GM12878 (cell line): ENCODE data around the gene CPSF3.

Source experiments
- CTCF ChIP-seq, 3 experiments: IDR thresholded peaks in 2 of 3; conservative IDR thresholded peaks in 1 of 3; 2 replicates each; pipeline ENCODE4 v1.5.1; 2011; ENCODE audit warnings: low read depth in 3 of 3, low read length in 3 of 3, mild to moderate bottlenecking in 3 of 3, control low read depth in 2 of 3, moderate library complexity in 2 of 3, inconsistent platforms in 1 of 3, mixed read lengths in 1 of 3; ENCODE audit not compliant: control insufficient read depth in 2 of 3, insufficient read depth in 1 of 3; ENCODE audit errors: extremely low read depth in 1 of 3
- HDAC6 ChIP-seq: fragments of 200-600 bp; sonication (generic); IDR thresholded peaks from one replicate; pipeline ENCODE4 v1.8.0; 2017; ENCODE audit warnings: antibody characterized with exemption; ENCODE audit not compliant: unreplicated experiment
- MXI1 ChIP-seq: fragments of 150-350 bp; IDR thresholded peaks from 2 replicates; pipeline ENCODE4 v1.6.1; 2011; ENCODE audit warnings: low read depth, mild to moderate bottlenecking, inconsistent platforms, low read length, improper control_type of control experiment
- NR2C1 ChIP-seq: fragments of 450-650 bp; IDR thresholded peaks from 2 replicates; pipeline ENCODE4 v1.6.1; 2017; ENCODE audit warnings: antibody characterized with exemption, mild to moderate bottlenecking, moderate library complexity
- POLR2A ChIP-seq: IDR thresholded peaks from 2 replicates; pipeline ENCODE4 v1.6.1; 2011; ENCODE audit warnings: low read depth, mild to moderate bottlenecking, low read length
- POLR2AphosphoS2 ChIP-seq: IDR thresholded peaks from 2 replicates; pipeline ENCODE4 v1.6.1; 2011; ENCODE audit warnings: low read depth, mild to moderate bottlenecking, low read length, improper control_type of control experiment, moderate library complexity
- SMAD5 ChIP-seq: IDR thresholded peaks from 2 replicates; pipeline ENCODE4 v1.6.1; 2016; ENCODE audit warnings: antibody characterized with exemption, low read depth
- TAF1 ChIP-seq: IDR thresholded peaks from 2 replicates; pipeline ENCODE4 v1.6.1; 2011; ENCODE audit warnings: mild to moderate bottlenecking, low read depth, low read length, borderline replicate concordance
- TF ChIP-seq, protein P1 (sequence below): fragments of 450-650 bp; formaldehyde crosslinking; IDR thresholded peaks from 2 replicates; pipeline ENCODE4 v1.4.0; 2020; ENCODE audit warnings: mild to moderate bottlenecking, moderate library complexity
- TF ChIP-seq, protein P2 (sequence below): IDR thresholded peaks from 2 replicates; pipeline ENCODE4 v1.6.1; 2011; ENCODE audit warnings: low read depth, mild to moderate bottlenecking, low read length, moderate library complexity, borderline replicate concordance; ENCODE audit errors: extremely low read depth
- TF ChIP-seq, protein P3 (sequence below): fragments of 450-650 bp; IDR thresholded peaks from 2 replicates; pipeline ENCODE4 v1.6.1; 2017; ENCODE audit warnings: mild to moderate bottlenecking, moderate library complexity
- TF ChIP-seq, protein P4 (sequence below): fragments of 450-650 bp; IDR thresholded peaks from 2 replicates; pipeline ENCODE4 v1.6.1; 2017; ENCODE audit warnings: mild to moderate bottlenecking

- TF ChIP-seq, protein P1, sequence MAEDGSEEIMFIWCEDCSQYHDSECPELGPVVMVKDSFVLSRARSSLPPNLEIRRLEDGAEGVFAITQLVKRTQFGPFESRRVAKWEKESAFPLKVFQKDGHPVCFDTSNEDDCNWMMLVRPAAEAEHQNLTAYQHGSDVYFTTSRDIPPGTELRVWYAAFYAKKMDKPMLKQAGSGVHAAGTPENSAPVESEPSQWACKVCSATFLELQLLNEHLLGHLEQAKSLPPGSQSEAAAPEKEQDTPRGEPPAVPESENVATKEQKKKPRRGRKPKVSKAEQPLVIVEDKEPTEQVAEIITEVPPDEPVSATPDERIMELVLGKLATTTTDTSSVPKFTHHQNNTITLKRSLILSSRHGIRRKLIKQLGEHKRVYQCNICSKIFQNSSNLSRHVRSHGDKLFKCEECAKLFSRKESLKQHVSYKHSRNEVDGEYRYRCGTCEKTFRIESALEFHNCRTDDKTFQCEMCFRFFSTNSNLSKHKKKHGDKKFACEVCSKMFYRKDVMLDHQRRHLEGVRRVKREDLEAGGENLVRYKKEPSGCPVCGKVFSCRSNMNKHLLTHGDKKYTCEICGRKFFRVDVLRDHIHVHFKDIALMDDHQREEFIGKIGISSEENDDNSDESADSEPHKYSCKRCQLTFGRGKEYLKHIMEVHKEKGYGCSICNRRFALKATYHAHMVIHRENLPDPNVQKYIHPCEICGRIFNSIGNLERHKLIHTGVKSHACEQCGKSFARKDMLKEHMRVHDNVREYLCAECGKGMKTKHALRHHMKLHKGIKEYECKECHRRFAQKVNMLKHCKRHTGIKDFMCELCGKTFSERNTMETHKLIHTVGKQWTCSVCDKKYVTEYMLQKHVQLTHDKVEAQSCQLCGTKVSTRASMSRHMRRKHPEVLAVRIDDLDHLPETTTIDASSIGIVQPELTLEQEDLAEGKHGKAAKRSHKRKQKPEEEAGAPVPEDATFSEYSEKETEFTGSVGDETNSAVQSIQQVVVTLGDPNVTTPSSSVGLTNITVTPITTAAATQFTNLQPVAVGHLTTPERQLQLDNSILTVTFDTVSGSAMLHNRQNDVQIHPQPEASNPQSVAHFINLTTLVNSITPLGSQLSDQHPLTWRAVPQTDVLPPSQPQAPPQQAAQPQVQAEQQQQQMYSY (CRISPR knock-in tag), result no peak
- no peak for TF ChIP-seq SMAD5
- no peak for TF ChIP-seq MXI1
- TF ChIP-seq, protein P2, sequence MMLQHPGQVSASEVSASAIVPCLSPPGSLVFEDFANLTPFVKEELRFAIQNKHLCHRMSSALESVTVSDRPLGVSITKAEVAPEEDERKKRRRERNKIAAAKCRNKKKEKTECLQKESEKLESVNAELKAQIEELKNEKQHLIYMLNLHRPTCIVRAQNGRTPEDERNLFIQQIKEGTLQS, result no peak
- TF ChIP-seq, protein P3, sequence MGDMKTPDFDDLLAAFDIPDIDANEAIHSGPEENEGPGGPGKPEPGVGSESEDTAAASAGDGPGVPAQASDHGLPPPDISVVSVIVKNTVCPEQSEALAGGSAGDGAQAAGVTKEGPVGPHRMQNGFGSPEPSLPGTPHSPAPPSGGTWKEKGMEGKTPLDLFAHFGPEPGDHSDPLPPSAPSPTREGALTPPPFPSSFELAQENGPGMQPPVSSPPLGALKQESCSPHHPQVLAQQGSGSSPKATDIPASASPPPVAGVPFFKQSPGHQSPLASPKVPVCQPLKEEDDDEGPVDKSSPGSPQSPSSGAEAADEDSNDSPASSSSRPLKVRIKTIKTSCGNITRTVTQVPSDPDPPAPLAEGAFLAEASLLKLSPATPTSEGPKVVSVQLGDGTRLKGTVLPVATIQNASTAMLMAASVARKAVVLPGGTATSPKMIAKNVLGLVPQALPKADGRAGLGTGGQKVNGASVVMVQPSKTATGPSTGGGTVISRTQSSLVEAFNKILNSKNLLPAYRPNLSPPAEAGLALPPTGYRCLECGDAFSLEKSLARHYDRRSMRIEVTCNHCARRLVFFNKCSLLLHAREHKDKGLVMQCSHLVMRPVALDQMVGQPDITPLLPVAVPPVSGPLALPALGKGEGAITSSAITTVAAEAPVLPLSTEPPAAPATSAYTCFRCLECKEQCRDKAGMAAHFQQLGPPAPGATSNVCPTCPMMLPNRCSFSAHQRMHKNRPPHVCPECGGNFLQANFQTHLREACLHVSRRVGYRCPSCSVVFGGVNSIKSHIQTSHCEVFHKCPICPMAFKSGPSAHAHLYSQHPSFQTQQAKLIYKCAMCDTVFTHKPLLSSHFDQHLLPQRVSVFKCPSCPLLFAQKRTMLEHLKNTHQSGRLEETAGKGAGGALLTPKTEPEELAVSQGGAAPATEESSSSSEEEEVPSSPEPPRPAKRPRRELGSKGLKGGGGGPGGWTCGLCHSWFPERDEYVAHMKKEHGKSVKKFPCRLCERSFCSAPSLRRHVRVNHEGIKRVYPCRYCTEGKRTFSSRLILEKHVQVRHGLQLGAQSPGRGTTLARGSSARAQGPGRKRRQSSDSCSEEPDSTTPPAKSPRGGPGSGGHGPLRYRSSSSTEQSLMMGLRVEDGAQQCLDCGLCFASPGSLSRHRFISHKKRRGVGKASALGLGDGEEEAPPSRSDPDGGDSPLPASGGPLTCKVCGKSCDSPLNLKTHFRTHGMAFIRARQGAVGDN, result no peak
- no peak for TF ChIP-seq POLR2A
- TF ChIP-seq CTCF (IDR thresholded peaks at IDR 0.05 in 2 of 3, conservative IDR thresholded peaks at IDR 0.05 in 1 of 3; ENCODE audit: control insufficient read depth in 2 of 3, extremely low read depth in 1 of 3, insufficient read depth in 1 of 3, low read depth in 3 of 3, low read length in 3 of 3), result no peak
- no peak for TF ChIP-seq HDAC6
- TF ChIP-seq, protein P4, sequence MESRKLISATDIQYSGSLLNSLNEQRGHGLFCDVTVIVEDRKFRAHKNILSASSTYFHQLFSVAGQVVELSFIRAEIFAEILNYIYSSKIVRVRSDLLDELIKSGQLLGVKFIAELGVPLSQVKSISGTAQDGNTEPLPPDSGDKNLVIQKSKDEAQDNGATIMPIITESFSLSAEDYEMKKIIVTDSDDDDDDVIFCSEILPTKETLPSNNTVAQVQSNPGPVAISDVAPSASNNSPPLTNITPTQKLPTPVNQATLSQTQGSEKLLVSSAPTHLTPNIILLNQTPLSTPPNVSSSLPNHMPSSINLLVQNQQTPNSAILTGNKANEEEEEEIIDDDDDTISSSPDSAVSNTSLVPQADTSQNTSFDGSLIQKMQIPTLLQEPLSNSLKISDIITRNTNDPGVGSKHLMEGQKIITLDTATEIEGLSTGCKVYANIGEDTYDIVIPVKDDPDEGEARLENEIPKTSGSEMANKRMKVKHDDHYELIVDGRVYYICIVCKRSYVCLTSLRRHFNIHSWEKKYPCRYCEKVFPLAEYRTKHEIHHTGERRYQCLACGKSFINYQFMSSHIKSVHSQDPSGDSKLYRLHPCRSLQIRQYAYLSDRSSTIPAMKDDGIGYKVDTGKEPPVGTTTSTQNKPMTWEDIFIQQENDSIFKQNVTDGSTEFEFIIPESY, result no peak
- TF ChIP-seq POLR2AphosphoS2, result no peak
- TF ChIP-seq NR2C1, result no peak
- no peak for TF ChIP-seq TAF1
Observed at GRCh38 chr2:9378433-9379390, 44.7 kb upstream of the CPSF3 start.
